Neural cell (in vitro differentiated cells): ENCODE measurements around the gene NCAM1. TPM values are rescaled to one million over a fixed set of nuclear protein-coding genes. Genes with fewer than 3 reads are reported as not detected.

Experiments used
- H2AFZ ChIP-seq: fragments of 200-600, 300-800 bp; sonication (generic), shearing (Covaris generic); 2 replicates; pipeline ENCODE4 v1.6.0; 2014; ENCODE audit warnings: low read depth, mild to moderate bottlenecking, antibody characterized with exemption, low read length, moderate library complexity
- H3F3A ChIP-seq: fragments of 200-600 bp; shearing (Covaris generic); 2 replicates; pipeline ENCODE4 v1.6.1; 2016; ENCODE audit warnings: mild to moderate bottlenecking, moderate library complexity, mixed read lengths, antibody characterized with exemption, low read length; ENCODE audit not compliant: insufficient read depth, poor library complexity, severe bottlenecking
- H3K27ac ChIP-seq: fragments of 200-600, 300-800 bp; sonication (generic), shearing (Covaris generic); 2 replicates; pipeline ENCODE4 v1.5.1; 2014; ENCODE audit warnings: mild to moderate bottlenecking, low read length, moderate library complexity
- H3K27me3 ChIP-seq: fragments of 300-800, 200-600 bp; sonication (generic), shearing (Covaris generic); 2 replicates; pipeline ENCODE4 v1.6.0; 2014; ENCODE audit warnings: mild to moderate bottlenecking, low read depth, low read length, moderate library complexity; ENCODE audit not compliant: insufficient read depth
- H3K36me3 ChIP-seq: fragments of 300-800, 200-600 bp; sonication (generic), shearing (Covaris generic); 2 replicates; pipeline ENCODE4 v1.5.1; 2014; ENCODE audit warnings: mild to moderate bottlenecking, antibody characterized with exemption, low read length, moderate library complexity; ENCODE audit not compliant: insufficient read depth
- H3K4me2 ChIP-seq: fragments of 300-800, 200-600 bp; sonication (generic), shearing (Covaris generic); 2 replicates; pipeline ENCODE4 v1.6.0; 2014; ENCODE audit warnings: mild to moderate bottlenecking, low read length
- H3K4me3 ChIP-seq: fragments of 300-800, 200-600 bp; sonication (generic), shearing (Covaris generic); 2 replicates; pipeline ENCODE4 v1.5.1; 2014; ENCODE audit warnings: mild to moderate bottlenecking, low read length, moderate library complexity
- H3K79me2 ChIP-seq: fragments of 200-600 bp; shearing (Covaris generic); replicated peaks from 2 replicates; pipeline ENCODE4 v1.6.0; 2014; ENCODE audit warnings: mild to moderate bottlenecking, low read length, moderate library complexity; ENCODE audit not compliant: insufficient read depth
- H3K9ac ChIP-seq: fragments of 300-800, 200-600 bp; sonication (generic), shearing (Covaris generic); 2 replicates; pipeline ENCODE4 v1.6.1; 2016; ENCODE audit warnings: mild to moderate bottlenecking, low read length, mixed read lengths
- H3K9me2 ChIP-seq: fragments of 200-600 bp; shearing (Covaris generic); 2 replicates; pipeline ENCODE4 v1.6.1; 2016; ENCODE audit warnings: mild to moderate bottlenecking, low read length, mixed read lengths; ENCODE audit not compliant: insufficient read depth
- H3K9me3 ChIP-seq: fragments of 200-600, 300-800 bp; sonication (generic), shearing (Covaris generic); 2 replicates; pipeline ENCODE4 v1.6.1; 2016; ENCODE audit warnings: mild to moderate bottlenecking, mixed run types, low read length, moderate library complexity, mixed read lengths
- H4K20me1 ChIP-seq: fragments of 200-600 bp; shearing (Covaris generic); 2 replicates; pipeline ENCODE4 v1.6.1; 2016; ENCODE audit warnings: mild to moderate bottlenecking, mixed run types; ENCODE audit not compliant: insufficient read depth
- CTCF ChIP-seq: fragments of 450-650 bp; IDR thresholded peaks from 2 replicates; pipeline ENCODE4 v1.5.1; 2014; ENCODE audit warnings: antibody characterized with exemption, mild to moderate bottlenecking, moderate library complexity; ENCODE audit not compliant: poor library complexity, severe bottlenecking
- EP300 ChIP-seq: fragments of 450-650 bp; conservative IDR thresholded peaks from 2 replicates; pipeline ENCODE4 v1.6.1; 2014; ENCODE audit warnings: antibody characterized with exemption, mild to moderate bottlenecking, moderate library complexity; ENCODE audit not compliant: poor library complexity, severe bottlenecking
- EZH2 ChIP-seq: fragments of 200-600, 300-800 bp; shearing (Covaris generic), sonication (generic); IDR thresholded peaks from 2 replicates; pipeline ENCODE4 v1.6.1; 2014; ENCODE audit warnings: antibody characterized with exemption, low read length, borderline replicate concordance, mild to moderate bottlenecking; ENCODE audit not compliant: insufficient read depth, poor library complexity, severe bottlenecking
- MXI1 ChIP-seq: fragments of 450-650 bp; conservative IDR thresholded peaks from 2 replicates; pipeline ENCODE4 v1.6.1; 2014; ENCODE audit warnings: antibody characterized with exemption, mild to moderate bottlenecking; ENCODE audit not compliant: poor library complexity, severe bottlenecking
- POLR2AphosphoS5 ChIP-seq: IDR thresholded peaks from 2 replicates; pipeline ENCODE4 v1.6.1; 2012
- RAD21 ChIP-seq: fragments of 450-650 bp; conservative IDR thresholded peaks from 2 replicates; pipeline ENCODE4 v1.6.1; 2014; ENCODE audit warnings: antibody characterized with exemption, mild to moderate bottlenecking, moderate library complexity
- REST ChIP-seq: IDR thresholded peaks from 2 replicates; pipeline ENCODE4 v1.6.1; 2012; ENCODE audit warnings: borderline replicate concordance
- SMC3 ChIP-seq: fragments of 450-650 bp; conservative IDR thresholded peaks from 2 replicates; pipeline ENCODE4 v1.6.1; 2014; ENCODE audit warnings: antibody characterized with exemption, mild to moderate bottlenecking, moderate library complexity; ENCODE audit not compliant: poor library complexity
- TAF1 ChIP-seq: IDR thresholded peaks from 2 replicates; pipeline ENCODE4 v1.6.1; 2012; ENCODE audit warnings: low read depth
- polyA plus RNA-seq: library from polyadenylated mRNA; depleted of rRNA; stranded (reverse); fragments of >200 nt; gene quantifications from 2 replicates; pipeline ENCODE4 v1.2.3, GENCODE V29; 2014

The NCAM1 gene
- polyA plus RNA-seq, 1 donor from 2014 or later: 120 TPM

- no peak overlapping the region for H3K4me2 ChIP-seq
- no peaks in the 10 kb centered on the region for H3K27me3 ChIP-seq
- H2AFZ ChIP-seq: no peak overlapping the region
- H3K79me2 ChIP-seq: no peaks in the 10 kb centered on the region
- no peak overlapping the region for H3K9ac ChIP-seq
- H3K9me2 ChIP-seq: no peaks in the 10 kb centered on the region
- no peaks in the 10 kb centered on the region for H3F3A ChIP-seq
- H3K27ac ChIP-seq: no peak overlapping the region
- H3K9me3 ChIP-seq: no peaks in the 10 kb centered on the region
- no peaks in the 10 kb centered on the region for H4K20me1 ChIP-seq
- H3K4me3 ChIP-seq: no peak overlapping the region
- TF ChIP-seq POLR2AphosphoS5: no peak
- TF ChIP-seq TAF1: no peak
- no peak for TF ChIP-seq SMC3
- TF ChIP-seq REST: no peak
- TF ChIP-seq RAD21: no peak
- TF ChIP-seq CTCF: no peak
- no peak for TF ChIP-seq EZH2
- TF ChIP-seq MXI1: no peak
- TF ChIP-seq EP300: no peak
- H3K36me3 ChIP-seq: peaks cover 4% of the 10 kb centered on the region
Observed at GRCh38 chr11:113281052-113281725, 320.0 kb downstream of the NCAM1 start.

GRCh38 chr11:113282898-113283437, 321.7 kb downstream of the NCAM1 start:
- H3K27ac ChIP-seq: no peak overlapping the region
- H3K36me3 ChIP-seq: peaks cover 4% of the 10 kb centered on the region
- H3K9me2 ChIP-seq: no peaks in the 10 kb centered on the region
- H3K9me3 ChIP-seq: no peaks in the 10 kb centered on the region
- no peak overlapping the region for H3K4me3 ChIP-seq
- no peak overlapping the region for H3K4me2 ChIP-seq
- no peaks in the 10 kb centered on the region for H3F3A ChIP-seq
- H3K9ac ChIP-seq: no peak overlapping the region
- TF ChIP-seq RAD21 (no peak), EP300 (no peak), POLR2AphosphoS5 (no peak), TAF1 (no peak), CTCF (no peak), MXI1 (no peak), EZH2 (no peak), SMC3 (no peak), REST (no peak)
- no peak overlapping the region for H2AFZ ChIP-seq
- H3K27me3 ChIP-seq: no peaks in the 10 kb centered on the region
- H3K79me2 ChIP-seq: no peaks in the 10 kb centered on the region
- no peaks in the 10 kb centered on the region for H4K20me1 ChIP-seq
